NCI-H748 (cell line): ENCODE results near the gene TRIM7.
"Not testable (repeated sequence)": the region's sequence is repeated elsewhere in the genome, so short reads cannot be mapped to it uniquely, and the experiment has no call there.

Source experiments
- DNase-seq: peaks from one replicate; lab custom pipeline; 2025; ENCODE audit not compliant: unreplicated experiment; lab: John Stamatoyannopoulos, UW

TRIM7 gene

DNA sequence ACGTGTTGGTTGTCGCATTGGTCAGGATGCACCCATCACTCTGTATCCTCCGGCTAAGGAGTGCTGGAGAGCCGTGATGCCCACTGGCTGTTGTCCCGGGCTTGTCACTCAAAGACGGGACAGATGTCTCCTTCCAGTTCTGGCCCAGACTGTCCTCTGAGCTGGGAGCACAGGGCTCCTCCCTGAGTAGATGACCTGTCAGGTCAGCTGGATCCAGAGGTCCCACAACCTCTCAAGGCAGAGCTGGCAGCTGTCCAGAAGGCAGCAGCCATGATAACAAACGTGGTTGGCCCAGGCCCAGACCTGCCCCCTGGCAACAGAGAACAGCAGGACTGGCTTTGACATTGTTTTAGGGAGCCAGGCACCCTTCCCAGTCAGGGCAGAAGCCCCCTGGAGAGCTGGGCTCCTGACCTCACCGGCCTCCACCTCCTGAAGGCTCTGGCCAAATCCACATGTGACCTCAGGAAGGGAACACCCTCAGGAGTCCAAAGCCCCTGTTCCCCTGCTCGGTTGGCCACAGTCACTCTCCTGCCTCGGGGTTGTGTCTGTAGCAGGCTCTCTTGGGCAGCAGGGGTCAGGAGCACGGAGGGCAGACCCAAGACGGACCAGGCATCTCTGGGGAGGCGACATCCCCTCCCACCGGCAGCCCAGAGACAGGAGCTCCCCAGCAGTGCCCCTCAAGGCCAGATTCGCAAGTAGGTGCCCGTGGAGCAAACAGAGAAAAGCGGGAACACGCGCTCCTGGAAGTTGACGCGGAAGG, 10.3 kb downstream of the TRIM7 start:
- DNase-seq, result no peak

DNA sequence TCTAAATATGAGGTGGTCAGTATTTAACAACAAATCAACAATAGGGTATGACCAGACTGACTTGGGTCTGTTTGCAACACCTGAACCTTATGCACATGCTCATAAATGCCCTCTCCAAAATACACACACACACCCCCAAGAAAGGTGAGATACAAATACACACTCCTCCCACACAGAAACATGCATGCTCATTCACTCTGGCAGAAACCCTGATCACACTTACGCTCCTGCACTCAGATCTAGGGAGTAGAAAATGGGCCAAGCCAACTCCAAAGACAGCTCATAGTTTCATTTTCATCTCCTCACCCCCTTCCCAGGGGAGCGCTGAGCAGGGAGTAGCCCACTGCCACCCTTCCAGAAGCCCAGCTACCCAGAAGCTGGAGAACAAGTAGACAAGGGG, 11.3 kb downstream of the TRIM7 start:
- DNase-seq, result no peak

DNA sequence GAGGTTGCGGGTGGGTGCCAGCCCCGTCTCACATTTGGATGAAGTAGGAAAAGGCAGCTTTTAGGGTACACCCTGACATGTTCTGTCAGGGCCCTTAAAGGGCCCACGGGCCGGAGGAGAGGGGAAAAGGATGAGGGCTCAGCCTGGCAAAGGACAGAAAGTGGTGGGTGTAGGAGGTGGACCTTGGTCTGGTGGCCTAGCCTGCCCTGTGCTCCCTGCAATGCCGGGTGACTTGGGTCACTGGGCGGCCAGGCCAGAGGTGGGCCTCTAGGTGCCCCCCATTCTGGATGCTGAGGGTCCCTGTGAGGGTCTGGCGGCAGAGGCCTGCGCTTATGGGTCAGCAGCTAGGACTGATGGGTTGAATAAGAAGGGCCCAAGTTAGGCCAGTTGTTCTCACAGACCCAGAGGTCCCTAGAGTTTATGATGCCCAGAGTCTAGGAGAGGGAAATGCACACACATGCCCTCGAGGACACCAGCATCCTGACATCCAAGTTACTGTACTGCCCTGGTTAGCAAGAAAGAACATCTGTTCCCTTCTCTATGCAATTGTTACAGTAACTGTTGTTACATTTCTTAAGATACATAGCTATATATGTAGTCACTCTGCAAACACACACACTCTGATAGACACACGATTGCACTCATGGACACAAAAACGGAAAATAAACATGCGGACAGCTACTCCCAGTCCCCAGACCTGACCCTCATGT, 12.5 kb downstream of the TRIM7 start:
- DNase-seq, result no peak

DNA sequence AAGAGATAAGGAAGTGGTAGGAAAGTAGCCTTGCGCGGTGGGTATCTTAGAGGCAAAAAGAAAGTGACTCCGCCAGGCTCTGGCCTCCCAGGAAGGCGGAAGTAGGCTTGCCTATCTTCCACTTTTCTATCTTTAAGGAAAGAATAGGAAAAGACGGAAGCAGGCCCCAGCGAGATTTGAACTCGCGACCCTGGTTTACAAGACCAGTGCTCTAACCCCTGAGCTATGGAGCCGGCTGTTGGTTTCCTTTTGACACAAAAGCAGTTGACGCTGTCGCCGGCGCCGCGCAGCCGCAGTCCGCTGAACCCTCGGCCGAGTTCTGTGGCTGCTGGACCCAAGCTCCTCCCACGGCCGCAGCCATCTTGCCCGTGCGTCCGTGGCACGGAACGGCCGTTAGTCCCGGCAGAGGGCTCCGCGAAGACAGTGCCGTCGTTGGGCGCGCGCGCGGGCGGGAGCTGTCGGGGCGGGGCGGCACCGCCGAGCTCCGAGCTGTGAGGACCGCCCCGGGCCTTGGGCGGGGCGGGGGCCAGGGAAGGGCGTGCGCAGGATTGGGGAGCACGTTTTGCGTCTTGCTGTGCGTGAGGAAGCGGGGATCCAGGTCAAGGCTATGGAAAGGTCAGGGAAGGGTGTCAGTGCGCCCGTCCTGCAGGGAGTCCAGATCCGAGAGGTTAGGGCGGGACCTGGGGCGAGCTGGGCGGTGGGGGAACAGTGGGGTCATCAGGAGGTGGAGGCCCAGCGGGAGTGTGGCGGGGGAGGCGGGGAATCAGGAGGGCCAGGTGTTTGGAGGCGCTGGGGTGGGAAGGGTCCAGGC, 13.3 kb downstream of the TRIM7 start:
- DNase-seq, result no peak

DNA sequence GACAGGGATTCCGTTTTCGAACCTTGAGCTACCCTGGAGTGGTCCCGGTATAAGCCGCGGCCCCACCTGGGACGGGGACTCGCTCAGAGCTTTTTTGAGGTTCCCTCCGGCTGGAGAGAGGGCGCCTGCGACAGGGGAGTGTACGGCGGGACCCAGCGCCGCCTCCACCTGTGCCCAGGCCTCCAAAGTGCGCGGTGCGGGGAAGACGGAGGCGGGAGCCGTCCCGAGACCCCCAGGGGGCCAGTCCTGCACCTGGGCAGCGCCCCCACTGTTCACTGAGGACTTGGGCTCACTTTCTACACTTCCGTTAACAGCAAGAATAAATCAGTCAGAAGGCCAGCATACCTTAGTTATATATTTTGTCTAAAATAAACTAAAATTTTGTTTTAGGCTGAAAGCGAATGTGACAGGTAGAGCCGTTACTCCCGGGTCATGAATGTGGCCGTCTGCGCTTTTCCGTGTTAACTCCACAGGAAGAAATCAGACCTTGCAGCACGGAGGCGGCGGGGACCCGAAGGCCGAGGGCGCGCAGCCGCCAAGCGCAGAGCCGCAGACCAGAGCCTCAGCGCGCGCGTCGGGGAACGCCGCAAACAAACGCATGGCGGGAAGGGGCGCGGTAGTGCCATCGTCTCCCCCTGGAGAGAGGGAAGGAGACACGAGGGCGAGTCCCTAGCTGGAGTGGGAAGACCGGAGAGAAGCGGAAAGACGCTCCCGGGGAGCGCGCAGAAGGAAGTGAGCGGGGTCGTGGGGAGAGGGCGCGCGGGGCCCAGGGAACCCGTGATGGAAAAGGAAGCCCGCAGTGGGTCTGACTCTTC, 14.1 kb downstream of the TRIM7 start:
- DNase-seq, result no peak

DNA sequence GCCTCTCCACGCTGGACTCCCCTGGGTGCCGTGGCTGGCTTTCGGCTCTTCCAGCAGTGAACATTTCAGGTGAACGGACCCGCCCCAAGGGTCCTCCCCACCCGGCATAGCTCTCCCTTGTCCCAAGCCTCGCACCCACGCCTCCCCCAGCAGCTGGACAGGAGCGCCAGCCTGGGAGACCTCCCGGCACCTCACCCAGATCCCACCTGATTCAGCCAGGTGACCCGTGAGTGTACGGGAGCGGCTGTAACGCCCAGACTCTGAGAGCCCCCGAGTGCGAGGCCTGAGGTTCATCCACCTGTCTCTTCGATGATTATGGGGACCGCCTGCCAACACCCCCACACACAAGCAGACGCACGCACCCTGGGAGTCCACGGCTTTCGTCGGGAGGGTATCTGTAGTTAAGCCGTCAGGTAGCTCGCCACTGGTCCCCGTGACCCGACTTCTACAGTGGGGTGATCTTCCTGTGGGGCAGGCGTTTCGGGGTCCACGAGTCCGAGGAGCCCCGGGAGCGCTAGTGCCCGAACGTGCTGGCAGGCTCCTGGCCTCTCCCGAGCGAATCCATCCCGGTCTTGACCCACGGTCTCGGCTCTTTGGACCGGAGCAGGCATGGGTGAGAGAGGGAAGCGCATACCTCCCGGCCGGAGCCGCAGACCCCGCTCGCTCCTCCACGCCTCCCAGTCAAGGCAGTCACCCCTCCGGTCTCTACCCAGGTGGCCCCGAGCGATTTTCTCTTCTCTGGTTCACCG, 14.9 kb downstream of the TRIM7 start:
- DNase-seq, result no peak

DNA sequence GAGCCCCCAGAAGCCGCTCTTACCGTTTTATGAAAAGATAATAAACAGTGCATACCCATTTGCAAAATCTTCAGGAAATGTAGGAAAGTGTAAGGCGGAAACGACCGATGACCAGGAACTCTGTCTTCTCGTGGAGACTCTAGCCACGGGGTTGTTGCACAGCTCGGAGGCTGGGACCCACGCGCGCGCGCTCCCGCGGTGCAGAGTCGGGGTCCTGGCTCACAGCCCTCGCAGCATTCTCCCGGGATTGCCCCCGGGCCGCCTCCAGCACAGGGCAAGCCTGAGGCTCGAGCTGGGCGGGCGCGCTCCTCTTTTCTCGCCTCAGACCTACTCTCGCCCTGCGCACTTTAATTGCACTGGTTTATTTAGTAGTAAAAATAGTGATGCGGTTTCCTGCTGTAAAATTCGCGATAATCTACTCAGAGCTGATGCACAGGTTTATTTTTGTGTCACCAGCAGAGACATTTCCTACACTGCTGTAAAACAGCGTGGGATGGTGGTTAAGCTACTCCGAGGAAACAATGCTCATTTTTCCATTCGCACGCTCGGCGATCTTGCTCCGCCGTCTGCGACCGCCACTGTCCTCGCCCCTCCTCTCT, 15.5 kb downstream of the TRIM7 start:
- no peak for DNase-seq

DNA sequence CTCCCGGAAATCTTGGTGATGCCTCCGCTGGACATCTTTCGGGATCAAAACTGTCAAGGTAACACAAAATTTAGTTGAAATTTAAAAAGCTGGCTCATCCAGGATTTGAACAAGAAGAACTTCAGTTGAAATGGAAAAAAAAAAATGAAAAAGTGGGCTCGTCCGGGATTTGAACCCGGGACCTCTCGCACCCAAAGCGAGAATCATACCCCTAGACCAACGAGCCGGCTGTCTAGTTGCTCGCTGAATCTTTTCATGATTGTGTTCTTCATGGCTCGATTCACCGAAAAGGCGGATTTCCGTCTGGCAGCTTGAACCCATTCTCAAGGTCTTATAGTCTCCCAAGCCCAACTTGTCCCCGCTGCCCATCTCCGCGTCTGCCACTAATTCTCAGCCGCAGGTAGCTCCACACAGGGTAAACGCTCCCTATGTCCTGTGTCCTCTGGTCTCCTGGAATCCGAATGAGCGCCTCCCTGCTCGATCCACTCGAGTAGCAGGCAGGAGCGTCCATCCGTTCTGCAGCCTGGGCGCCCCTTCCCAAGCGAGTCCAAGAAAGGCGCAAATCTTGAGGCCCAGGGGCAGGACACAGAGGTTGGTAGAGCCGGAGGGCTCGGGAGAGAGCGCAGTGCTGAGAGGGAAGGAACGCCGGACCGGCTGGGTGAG, 16.2 kb downstream of the TRIM7 start:
- DNase-seq, result no peak

DNA sequence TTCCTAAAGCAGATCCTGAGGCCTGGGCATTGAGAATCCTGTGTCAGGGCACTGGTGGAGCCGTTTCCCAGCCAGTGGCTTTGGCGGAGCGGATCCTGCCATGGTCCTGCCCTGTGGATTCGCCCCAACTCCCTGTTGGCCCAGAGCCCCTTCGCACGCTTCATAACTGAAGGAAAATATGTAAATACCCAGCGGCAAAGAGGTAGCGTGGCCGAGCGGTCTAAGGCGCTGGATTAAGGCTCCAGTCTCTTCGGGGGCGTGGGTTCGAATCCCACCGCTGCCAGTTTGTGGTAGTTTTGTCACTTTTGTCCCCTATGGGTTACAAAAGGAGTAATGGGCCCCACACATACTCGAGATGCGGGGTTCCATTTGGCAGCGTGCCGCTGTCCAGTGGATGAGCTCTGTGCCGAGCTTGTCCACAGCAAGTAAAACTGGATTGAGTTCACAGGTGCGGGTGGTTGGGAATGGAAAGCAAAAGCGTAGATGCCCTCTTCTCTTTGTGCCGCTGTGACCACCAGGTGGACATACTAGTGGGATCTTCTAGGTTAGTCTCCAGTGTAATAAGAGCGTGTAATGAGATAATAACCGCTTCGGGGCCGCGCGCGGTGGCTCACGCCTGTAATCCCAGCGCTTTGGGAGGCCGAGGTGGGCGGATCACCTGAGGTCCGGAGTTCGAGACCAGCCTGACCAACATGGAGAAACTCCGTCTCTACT, 17.3 kb downstream of the TRIM7 start:
- DNase-seq, result no peak

DNA sequence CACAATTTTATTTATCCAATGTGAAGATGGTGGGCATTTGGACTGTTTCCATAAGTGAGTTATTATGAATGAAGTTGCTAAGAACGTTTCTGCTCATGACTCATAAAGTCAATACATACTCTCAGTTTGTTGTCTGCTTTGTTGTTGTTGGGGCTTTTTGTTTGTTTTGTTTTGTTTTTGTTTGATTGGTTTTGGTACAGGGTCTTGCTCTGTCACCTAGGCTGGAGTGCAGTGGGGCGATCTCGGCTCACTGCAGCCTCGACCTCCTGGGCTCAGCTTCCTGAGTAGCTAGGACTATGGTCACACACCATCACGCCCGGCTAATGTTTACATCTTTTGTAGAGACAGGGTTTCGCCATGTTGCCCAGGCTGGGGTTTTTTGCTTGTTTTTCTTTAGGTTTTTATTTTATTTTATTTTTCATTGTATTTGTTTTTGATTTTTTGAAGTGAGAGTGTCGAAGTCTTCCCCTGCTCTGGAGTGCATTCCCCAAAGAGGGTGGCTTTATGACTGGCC, 18.0 kb downstream of the TRIM7 start:
- no peak for DNase-seq

DNA sequence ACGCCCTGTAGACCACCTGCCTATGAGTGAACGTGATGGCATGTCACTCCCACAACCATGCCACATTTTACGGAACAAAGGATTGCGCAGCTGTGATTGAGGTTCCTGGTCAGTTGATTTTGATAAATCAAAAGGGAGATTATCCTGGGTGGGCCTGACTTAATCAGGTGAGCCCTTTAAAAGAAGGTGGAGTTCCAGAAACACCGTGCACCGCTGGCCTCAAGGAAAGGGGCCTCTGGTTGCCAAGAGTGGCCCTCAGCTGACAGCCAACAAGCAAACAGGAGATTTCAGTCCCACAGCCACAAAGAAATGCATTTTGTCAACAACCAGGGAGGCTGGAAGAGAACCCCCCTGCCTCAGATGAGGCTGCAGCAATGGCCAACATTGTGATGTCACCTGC, 19.0 kb downstream of the TRIM7 start:
- DNase-seq, result no peak

DNA sequence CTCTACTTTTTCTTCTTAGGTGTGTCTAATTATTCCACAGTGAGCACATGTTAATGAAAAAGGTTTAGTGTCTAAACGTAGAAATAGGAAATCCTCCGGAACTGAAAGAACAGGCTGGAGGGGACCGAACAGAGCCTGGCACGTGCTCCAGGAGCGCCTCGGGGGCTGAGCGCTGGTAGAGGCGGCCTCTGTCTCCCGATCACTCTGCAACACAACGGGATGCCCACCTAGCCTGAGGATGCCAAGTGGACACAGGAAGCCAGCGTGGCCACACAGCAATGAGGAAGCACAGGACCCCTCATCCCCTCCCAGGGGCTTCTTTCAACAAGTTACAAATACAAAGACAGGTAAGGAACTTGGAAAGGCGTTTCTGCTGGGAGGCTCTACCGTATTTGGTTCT, 19.4 kb downstream of the TRIM7 start:
- no peak for DNase-seq

DNA sequence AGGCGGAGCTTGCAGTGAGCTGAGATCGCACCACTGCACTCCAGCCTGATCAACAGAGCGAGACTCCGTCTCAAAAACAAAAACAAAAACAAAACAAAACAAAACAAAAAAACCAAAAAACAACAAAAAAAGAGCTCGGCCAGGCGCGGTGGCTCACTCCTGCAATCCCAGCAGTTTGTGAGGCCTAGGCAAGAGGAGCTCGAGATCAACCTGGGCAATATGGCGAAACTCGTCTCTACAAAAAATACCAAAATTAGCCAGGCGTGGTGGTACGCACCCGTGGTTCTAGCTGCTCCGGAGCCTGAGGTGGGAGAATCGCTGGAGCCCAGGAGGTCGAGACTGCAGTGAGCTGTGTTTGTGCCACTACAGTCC, 20.2 kb downstream of the TRIM7 start:
- DNase-seq, result no peak

DNA sequence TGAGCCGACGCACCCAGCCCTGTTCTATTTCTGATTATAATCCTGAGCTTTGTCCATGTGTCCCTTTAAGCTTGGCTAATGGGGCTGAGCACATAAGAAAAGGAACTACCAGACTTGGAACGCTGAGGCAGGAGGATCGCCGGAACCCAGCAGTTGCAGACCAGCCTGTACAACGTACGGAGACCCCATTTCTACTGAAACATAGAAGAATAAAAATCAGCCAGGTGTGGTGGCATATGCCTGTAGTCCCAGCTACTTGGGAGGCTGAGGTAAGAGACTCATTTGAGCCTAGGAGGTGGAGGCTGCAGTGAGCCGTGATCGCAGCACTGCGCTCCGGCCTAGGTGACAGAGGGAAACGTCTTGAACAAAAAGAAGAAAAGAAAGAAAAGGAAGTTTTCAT, 22.3 kb downstream of the TRIM7 start:
- DNase-seq, result no peak

DNA sequence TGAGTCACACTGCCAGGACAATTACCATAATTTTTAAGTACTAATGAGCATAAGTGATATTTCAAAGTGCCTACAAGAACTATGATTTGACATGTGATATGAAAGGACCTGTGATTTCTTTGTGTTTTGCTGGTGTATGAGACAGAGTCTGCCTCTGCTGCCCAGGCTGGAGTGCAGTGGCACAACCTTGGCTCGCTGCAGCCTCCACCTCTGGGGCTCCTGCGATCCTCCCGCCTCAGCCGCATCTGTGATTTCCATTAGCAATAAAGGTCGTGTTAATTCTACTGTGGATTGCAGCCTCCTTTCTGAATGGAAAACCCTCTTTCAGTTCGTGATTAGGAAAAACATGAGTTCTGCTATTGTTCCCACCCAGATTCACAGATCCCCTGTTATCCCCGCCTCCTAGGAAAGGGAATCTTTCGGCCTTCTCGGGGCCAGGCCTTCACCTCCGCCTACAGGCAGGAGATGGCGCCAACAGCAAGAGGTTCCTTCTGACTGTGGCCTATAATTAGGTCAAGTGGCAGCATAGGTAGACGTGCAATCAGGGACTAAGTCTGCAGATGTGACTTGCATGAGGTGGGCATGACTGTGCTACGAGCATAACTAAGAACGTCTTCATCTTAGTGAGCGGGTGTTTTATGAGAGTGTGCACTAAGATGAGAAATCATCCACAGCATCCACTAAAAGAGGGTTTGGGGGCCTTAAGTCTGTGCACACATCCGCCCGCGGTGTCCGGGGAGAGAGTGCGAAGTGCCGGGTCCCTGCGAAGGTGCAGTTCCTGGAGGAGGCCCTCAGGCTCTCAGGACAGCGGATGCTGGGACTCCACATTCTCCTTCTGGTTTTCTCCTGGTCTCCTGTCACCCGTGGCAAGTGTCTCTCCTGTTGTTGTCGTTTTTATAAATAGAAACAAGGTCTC, 23.1 kb downstream of the TRIM7 start:
- no peak for DNase-seq

DNA sequence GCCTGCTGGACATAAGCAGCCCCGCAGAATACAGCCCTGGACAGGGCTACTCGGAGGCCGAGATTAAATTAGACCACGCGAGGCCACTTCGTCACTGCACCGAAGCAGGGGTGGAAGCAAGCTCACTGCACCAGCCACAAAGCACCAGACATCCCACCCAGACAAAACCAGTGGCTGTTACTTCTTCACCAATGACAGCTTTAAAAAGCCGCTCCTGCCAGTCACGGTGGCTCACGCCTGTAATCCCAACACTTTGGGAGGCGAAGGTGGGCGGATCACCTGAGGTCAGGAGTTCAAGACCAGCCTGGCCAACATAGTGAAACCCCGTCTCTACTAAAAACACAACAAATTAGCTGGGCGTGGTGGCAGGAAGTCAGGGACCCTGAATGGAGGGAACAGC, 27.4 kb downstream of the TRIM7 start:
- not testable (repeated sequence) for DNase-seq

DNA sequence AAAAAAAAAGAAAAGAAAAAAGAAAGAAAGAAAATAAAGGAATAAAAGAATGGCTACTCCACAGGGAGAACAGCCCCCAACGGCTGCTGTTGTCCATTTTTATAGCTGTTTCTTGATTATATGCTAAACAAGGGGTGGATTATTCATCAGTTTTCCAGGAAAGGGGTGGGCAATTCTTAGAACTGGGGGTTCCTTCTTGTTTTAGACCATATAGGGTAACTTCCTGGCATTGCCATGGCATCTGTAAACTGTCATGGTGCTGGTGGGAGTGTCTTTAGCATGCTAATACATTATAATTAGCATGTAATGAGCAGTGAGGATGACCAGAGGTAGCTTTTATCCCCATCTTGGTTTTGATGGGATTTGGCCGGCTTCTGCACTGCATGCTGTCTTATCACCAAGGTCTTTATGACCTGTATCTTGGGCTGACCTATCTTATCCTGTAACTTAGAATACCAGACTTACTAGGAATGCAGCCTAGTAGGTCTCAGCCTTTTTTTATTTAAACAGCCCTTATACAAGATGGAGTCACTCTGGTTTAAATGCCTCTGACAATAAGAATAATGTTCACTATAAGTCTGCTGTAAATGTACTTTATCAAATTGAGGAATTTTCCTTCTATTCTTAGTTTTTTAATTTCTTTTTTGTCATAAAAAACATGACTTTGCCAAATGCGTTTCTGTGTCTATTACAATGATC, 28.6 kb downstream of the TRIM7 start:
- no peak for DNase-seq
